ENCODE results near the gene G3BP2. TPM values are rescaled to one million over a fixed set of nuclear protein-coding genes. Genes with fewer than 3 reads are reported as not detected.

Gene G3BP2
- total RNA-seq, 1 donor from 2014 or later, result 281 TPM

GRCh38 chr4:75715105-75715799 is 42.0 kb upstream of the G3BP2 start:
- H3K4me3 ChIP-seq (ENCODE audit: insufficient read depth, low read depth, low read length), result no peak overlapping the region
- H3K79me2 ChIP-seq (ENCODE audit: insufficient read depth, low read length), result peaks cover 6% of the 10 kb centered on the region
- DNase-seq (ENCODE audit: low read depth) (peak; percentile 57), FAIRE-seq (peak; percentile 69)
- H3K36me3 ChIP-seq (ENCODE audit: insufficient read depth, low read length), result no peaks in the 10 kb centered on the region
- Mint-ChIP-seq H3K27ac (ENCODE audit: unreplicated experiment) (no peak overlapping the region), H3K4me3 (ENCODE audit: unreplicated experiment) (no peak overlapping the region), H3K36me3 (ENCODE audit: low read depth, unreplicated experiment) (peaks cover 9% of the 10 kb centered on the region), H3K4me1 (ENCODE audit: low read depth, unreplicated experiment) (peaks cover 24% of the 10 kb centered on the region), H3K27me3 (ENCODE audit: low read depth, unreplicated experiment) (no peaks in the 10 kb centered on the region), H3K9me3 (ENCODE audit: unreplicated experiment) (no peaks in the 10 kb centered on the region)
- H3K4me2 ChIP-seq (ENCODE audit: low read length), result peak overlapping the region; percentile 68
- peaks cover 14% of the 10 kb centered on the region for H4K20me1 ChIP-seq (ENCODE audit: insufficient read depth, low read length)
- no peak overlapping the region for H2AFZ ChIP-seq (ENCODE audit: low read depth, low read length)
- H3K27ac ChIP-seq (ENCODE audit: low read depth, low read length), result no peak overlapping the region
- no peaks in the 10 kb centered on the region for H3K27me3 ChIP-seq (ENCODE audit: insufficient read depth, low read length)
- peaks cover 13% of the 10 kb centered on the region for H3K4me1 ChIP-seq (ENCODE audit: insufficient read depth, low read length)
- no peak for TF ChIP-seq EZH2 (IDR thresholded peaks at IDR 0.05; ENCODE audit: insufficient read depth, low read length)
- H3K9me3 ChIP-seq (ENCODE audit: insufficient read depth, low read depth, low read length), result no peaks in the 10 kb centered on the region
- H3K9ac ChIP-seq (ENCODE audit: low read length), result peak overlapping the region; percentile 40

- Mint-ChIP-seq H3K9me3 (ENCODE audit: unreplicated experiment) (no peaks in the 10 kb centered on the region), H3K36me3 (ENCODE audit: low read depth, unreplicated experiment) (peaks cover 9% of the 10 kb centered on the region), H3K27me3 (ENCODE audit: low read depth, unreplicated experiment) (no peaks in the 10 kb centered on the region), H3K4me3 (ENCODE audit: unreplicated experiment) (no peak overlapping the region), H3K27ac (ENCODE audit: unreplicated experiment) (peak overlapping the region; percentile 47), H3K4me1 (ENCODE audit: low read depth, unreplicated experiment) (peaks cover 24% of the 10 kb centered on the region)
- peaks cover 6% of the 10 kb centered on the region for H3K79me2 ChIP-seq (ENCODE audit: insufficient read depth, low read length)
- peak overlapping the region; percentile 68 for H3K4me2 ChIP-seq (ENCODE audit: low read length)
- H2AFZ ChIP-seq (ENCODE audit: low read depth, low read length), result no peak overlapping the region
- H3K27ac ChIP-seq (ENCODE audit: low read depth, low read length), result no peak overlapping the region
- FAIRE-seq (no peak), DNase-seq (ENCODE audit: low read depth) (no peak)
- H3K9ac ChIP-seq (ENCODE audit: low read length), result peak overlapping the region; percentile 40
- H4K20me1 ChIP-seq (ENCODE audit: insufficient read depth, low read length), result peaks cover 14% of the 10 kb centered on the region
- no peaks in the 10 kb centered on the region for H3K27me3 ChIP-seq (ENCODE audit: insufficient read depth, low read length)
- no peaks in the 10 kb centered on the region for H3K9me3 ChIP-seq (ENCODE audit: insufficient read depth, low read depth, low read length)
- TF ChIP-seq EZH2 (IDR thresholded peaks at IDR 0.05; ENCODE audit: insufficient read depth, low read length), result no peak
- TF ChIP-seq CTCF (IDR thresholded peaks at IDR 0.05; ENCODE audit: insufficient read depth, low read depth, low read length), result no peak
- no peak overlapping the region for H3K4me3 ChIP-seq (ENCODE audit: insufficient read depth, low read depth, low read length)
- H3K4me1 ChIP-seq (ENCODE audit: insufficient read depth, low read length), result peaks cover 13% of the 10 kb centered on the region
- no peaks in the 10 kb centered on the region for H3K36me3 ChIP-seq (ENCODE audit: insufficient read depth, low read length)
These were observed 41.5 kb upstream of the G3BP2 start for GRCh38 chr4:75714704-75715103.

- peaks cover 13% of the 10 kb centered on the region for H3K4me1 ChIP-seq (ENCODE audit: insufficient read depth, low read length)
- peaks cover 6% of the 10 kb centered on the region for H3K79me2 ChIP-seq (ENCODE audit: insufficient read depth, low read length)
- no peak overlapping the region for H3K9ac ChIP-seq (ENCODE audit: low read length)
- no peaks in the 10 kb centered on the region for H3K27me3 ChIP-seq (ENCODE audit: insufficient read depth, low read length)
- H2AFZ ChIP-seq (ENCODE audit: low read depth, low read length), result no peak overlapping the region
- no peak for DNase-seq (ENCODE audit: low read depth)
- H3K27ac ChIP-seq (ENCODE audit: low read depth, low read length), result no peak overlapping the region
- Mint-ChIP-seq H3K27ac (ENCODE audit: unreplicated experiment) (peak overlapping the region; percentile 47), H3K4me1 (ENCODE audit: low read depth, unreplicated experiment) (peaks cover 26% of the 10 kb centered on the region), H3K4me3 (ENCODE audit: unreplicated experiment) (no peak overlapping the region), H3K27me3 (ENCODE audit: low read depth, unreplicated experiment) (no peaks in the 10 kb centered on the region), H3K9me3 (ENCODE audit: unreplicated experiment) (no peaks in the 10 kb centered on the region), H3K36me3 (ENCODE audit: low read depth, unreplicated experiment) (peaks cover 10% of the 10 kb centered on the region)
- peak; percentile 23 for FAIRE-seq
- H3K4me2 ChIP-seq (ENCODE audit: low read length), result no peak overlapping the region
- H4K20me1 ChIP-seq (ENCODE audit: insufficient read depth, low read length), result peaks cover 14% of the 10 kb centered on the region
- no peaks in the 10 kb centered on the region for H3K9me3 ChIP-seq (ENCODE audit: insufficient read depth, low read depth, low read length)
- no peaks in the 10 kb centered on the region for H3K36me3 ChIP-seq (ENCODE audit: insufficient read depth, low read length)
- TF ChIP-seq CTCF (IDR thresholded peaks at IDR 0.05; ENCODE audit: insufficient read depth, low read depth, low read length), result no peak
- TF ChIP-seq EZH2 (IDR thresholded peaks at IDR 0.05; ENCODE audit: insufficient read depth, low read length), result no peak
- H3K4me3 ChIP-seq (ENCODE audit: insufficient read depth, low read depth, low read length), result no peak overlapping the region
These were observed 40.8 kb upstream of the G3BP2 start for GRCh38 chr4:75714011-75714410.
